Inflammatory macrophage treated with lipopolysaccharide for 4 hours (primary cell): ENCODE data around the gene PXK.

Source experiments
- DNase-seq: peaks from one replicate; pipeline ENCODE4 v3.0.0-alpha.2; 2020

PXK gene

GRCh38 chr3:58471025-58471887 is 138.6 kb downstream of the PXK start:
- peak; percentile 92 for DNase-seq

GRCh38 chr3:58473275-58473674 is 140.6 kb downstream of the PXK start:
- DNase-seq = no peak

- peak; percentile 88 for DNase-seq
Observed at GRCh38 chr3:58474348-58474911, 141.7 kb downstream of the PXK start.

GRCh38 chr3:58474967-58475578 is 142.4 kb downstream of the PXK start:
- no peak for DNase-seq
